Right lobe of liver (tissue), 6 donors: ENCODE data around the gene FADD. TPM values are rescaled to one million over a fixed set of nuclear protein-coding genes. Genes with fewer than 3 reads are reported as not detected.

Experiments used
- ATAC-seq, 4 donors: fragments of 200-7000 bp; cut with Tn5 transposase; one replicate each; pipeline ENCODE4 v1.9.1; 2020; ENCODE audit warnings: mild to moderate bottlenecking in 4 of 4, moderate library complexity in 4 of 4
- DNase-seq, 3 donors: peaks; one replicate each; pipeline ENCODE4 v3.0.0-alpha.2; 2020
- H3K27ac ChIP-seq, 3 donors: fragments of 200-600 bp; one replicate each; pipeline ENCODE4 v1.8.0; 2022
- H3K27me3 ChIP-seq, 2 donors: fragments of 200-600 bp; one replicate each; pipeline ENCODE4 v1.8.0; 2022
- H3K36me3 ChIP-seq, 4 donors: fragments of 200-600 bp; sonication (generic) in 1 of 4; one replicate each; pipeline versions ENCODE4 v1.5.1 to v1.8.0; 2017 to 2022; ENCODE audit warnings: control low read depth in 1 of 4
- H3K4me1 ChIP-seq, 4 donors: fragments of 200-600 bp; sonication (generic) in 1 of 4; one replicate each; pipeline versions ENCODE4 v1.5.1 to v1.8.0; 2017 to 2022; ENCODE audit warnings: control low read depth in 1 of 4
- H3K4me3 ChIP-seq, 3 donors: fragments of 200-600 bp; one replicate each; pipeline ENCODE4 v1.8.0; 2022
- H3K9me3 ChIP-seq, 4 donors: fragments of 200-600 bp; sonication (generic) in 1 of 4; one replicate each; pipeline versions ENCODE4 v1.5.1 to v1.8.0; 2017 to 2022; ENCODE audit warnings: control low read depth in 1 of 4
- POLR2A ChIP-seq: fragments of 450-650 bp; IDR thresholded peaks from one replicate; pipeline ENCODE4 v1.6.1; 2017; ENCODE audit warnings: antibody characterized with exemption, mild to moderate bottlenecking
- WGBS: methylation state at CpG from one replicate; pipeline ENCODE4 v1.1.6; 2018; ENCODE audit warnings: low coverage, low lambda C conversion rate; ENCODE audit not compliant: insufficient coverage; ENCODE audit errors: missing lambda C conversion rate; 5-methylcytosine and 5-hydroxymethylcytosine counted together
- intact Hi-C, 2 donors: fragments of 100-400 bp; cut with DNase I; formaldehyde crosslinking; loops; one replicate each; pipeline versions ENCODE4 v1.11.2 to v1.14.1; 2022
- total RNA-seq, 6 experiments: library from RNA; depleted of rRNA in 2 of 6; stranded (reverse); fragments of >200 nt in 2 of 6; fragmentation: NEBNext Ultra II Directional in 3 of 6; extraction: Animal tissue kit (Norgen Biotek cat#: 25700) in 3 of 6; gene quantifications; one replicate each; pipeline versions ENCODE4 v1.1.0 to v1.2.4, GENCODE V29; 2016 to 2023
- TF ChIP-seq, protein P1 (sequence below), 4 donors: fragments of 200-600 bp in 3 of 4; fragments of 450-650 bp in 1 of 4; IDR thresholded peaks; one replicate each; pipeline versions ENCODE4 v1.5.1 to v1.8.0; 2016 to 2022; ENCODE audit warnings: antibody characterized with exemption in 4 of 4, mild to moderate bottlenecking in 2 of 4
- donor health status: DM: no; HTN: yes; CAD: no.
- donor health status: DM: no; HTN: no; CAD: no.
- donor health status: DM: no; HTN: no; CAD: no.
- donor health status: DM: no; HTN: yes; CAD: no.
- donor health status: DM: no; HTN: yes; CAD: no.

The FADD gene
- total RNA-seq, 6 experiments from 2014 or later = 8.8 to 17.5 (median 10.6) TPM

DNA sequence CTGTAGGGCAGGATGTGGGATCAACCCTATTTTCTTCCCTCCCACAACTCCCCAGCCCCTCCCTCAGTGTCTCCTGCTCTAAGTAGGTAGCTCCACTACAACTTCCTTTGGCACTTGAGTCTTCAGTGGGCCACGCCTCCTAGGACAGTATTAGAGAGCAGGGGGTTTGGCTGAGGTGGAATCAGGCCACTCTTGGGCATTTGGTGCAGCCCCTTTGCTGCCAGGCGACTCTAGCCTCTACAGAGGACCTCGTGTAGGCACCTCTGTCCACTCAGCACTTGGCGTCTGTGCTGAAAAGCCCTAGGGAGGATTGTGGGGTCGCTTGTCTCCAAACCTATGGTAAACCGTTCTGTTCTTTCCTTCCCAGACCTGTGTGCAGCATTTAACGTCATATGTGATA is 2.7 kb downstream of the FADD start:
- DNase-seq = peak in 1 of 3 donors; percentile 39
- intact Hi-C loops = no loop called here
- 86% methylated on average over 2 of the region's 7 CpGs for WGBS
- no peak overlapping the region for H3K4me3 ChIP-seq
- H3K9me3 ChIP-seq = no peaks in the 10 kb centered on the region
- no peaks in the 10 kb centered on the region for H3K27me3 ChIP-seq
- no peak for ATAC-seq
- no peak overlapping the region for H3K27ac ChIP-seq
- peaks cover 0 to 13% (median 4%) of the 10 kb centered on the region in 4 donors for H3K4me1 ChIP-seq
- peaks cover 0 to 14% (median 9%) of the 10 kb centered on the region in 4 donors for H3K36me3 ChIP-seq
- no peak for TF ChIP-seq POLR2A
- TF ChIP-seq, protein P1, sequence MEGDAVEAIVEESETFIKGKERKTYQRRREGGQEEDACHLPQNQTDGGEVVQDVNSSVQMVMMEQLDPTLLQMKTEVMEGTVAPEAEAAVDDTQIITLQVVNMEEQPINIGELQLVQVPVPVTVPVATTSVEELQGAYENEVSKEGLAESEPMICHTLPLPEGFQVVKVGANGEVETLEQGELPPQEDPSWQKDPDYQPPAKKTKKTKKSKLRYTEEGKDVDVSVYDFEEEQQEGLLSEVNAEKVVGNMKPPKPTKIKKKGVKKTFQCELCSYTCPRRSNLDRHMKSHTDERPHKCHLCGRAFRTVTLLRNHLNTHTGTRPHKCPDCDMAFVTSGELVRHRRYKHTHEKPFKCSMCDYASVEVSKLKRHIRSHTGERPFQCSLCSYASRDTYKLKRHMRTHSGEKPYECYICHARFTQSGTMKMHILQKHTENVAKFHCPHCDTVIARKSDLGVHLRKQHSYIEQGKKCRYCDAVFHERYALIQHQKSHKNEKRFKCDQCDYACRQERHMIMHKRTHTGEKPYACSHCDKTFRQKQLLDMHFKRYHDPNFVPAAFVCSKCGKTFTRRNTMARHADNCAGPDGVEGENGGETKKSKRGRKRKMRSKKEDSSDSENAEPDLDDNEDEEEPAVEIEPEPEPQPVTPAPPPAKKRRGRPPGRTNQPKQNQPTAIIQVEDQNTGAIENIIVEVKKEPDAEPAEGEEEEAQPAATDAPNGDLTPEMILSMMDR (IDR thresholded peaks at IDR 0.05) = no peak

DNA sequence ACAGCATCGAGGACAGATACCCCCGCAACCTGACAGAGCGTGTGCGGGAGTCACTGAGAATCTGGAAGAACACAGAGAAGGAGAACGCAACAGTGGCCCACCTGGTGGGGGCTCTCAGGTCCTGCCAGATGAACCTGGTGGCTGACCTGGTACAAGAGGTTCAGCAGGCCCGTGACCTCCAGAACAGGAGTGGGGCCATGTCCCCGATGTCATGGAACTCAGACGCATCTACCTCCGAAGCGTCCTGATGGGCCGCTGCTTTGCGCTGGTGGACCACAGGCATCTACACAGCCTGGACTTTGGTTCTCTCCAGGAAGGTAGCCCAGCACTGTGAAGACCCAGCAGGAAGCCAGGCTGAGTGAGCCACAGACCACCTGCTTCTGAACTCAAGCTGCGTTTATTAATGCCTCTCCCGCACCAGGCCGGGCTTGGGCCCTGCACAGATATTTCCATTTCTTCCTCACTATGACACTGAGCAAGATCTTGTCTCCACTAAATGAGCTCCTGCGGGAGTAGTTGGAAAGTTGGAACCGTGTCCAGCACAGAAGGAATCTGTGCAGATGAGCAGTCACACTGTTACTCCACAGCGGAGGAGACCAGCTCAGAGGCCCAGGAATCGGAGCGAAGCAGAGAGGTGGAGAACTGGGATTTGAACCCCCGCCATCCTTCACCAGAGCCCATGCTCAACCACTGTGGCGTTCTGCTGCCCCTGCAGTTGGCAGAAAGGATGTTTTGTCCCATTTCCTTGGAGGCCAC is 3.3 kb downstream of the FADD start:
- Histone ChIP-seq H3K27me3 (no peaks in the 10 kb centered on the region), H3K4me3 (no peak overlapping the region), H3K27ac (no peak overlapping the region), H3K4me1 (peaks cover 0 to 13% (median 4%) of the 10 kb centered on the region in 4 donors), H3K9me3 (no peaks in the 10 kb centered on the region), H3K36me3 (peaks cover 0 to 14% (median 9%) of the 10 kb centered on the region in 4 donors)
- TF ChIP-seq, protein P1 (IDR thresholded peaks at IDR 0.05) = no peak
- TF ChIP-seq POLR2A = no peak
- 97% methylated on average over 8 of the region's 22 CpGs for WGBS
- intact Hi-C loops = no loop called here
- peak in 1 of 3 donors; percentile 34 for DNase-seq
- no peak for ATAC-seq

DNA sequence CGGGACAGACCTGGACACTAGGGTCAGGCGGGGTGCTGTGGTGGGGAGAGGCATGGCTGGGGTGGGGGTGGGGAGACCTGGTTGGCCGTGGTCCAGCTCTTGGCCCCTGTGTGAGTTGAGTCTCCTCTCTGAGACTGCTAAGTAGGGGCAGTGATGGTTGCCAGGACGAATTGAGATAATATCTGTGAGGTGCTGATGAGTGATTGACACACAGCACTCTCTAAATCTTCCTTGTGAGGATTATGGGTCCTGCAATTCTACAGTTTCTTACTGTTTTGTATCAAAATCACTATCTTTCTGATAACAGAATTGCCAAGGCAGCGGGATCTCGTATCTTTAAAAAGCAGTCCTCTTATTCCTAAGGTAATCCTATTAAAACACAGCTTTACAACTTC is 3.9 kb downstream of the FADD start:
- DNase-seq (no peak), ATAC-seq (no peak)
- Histone ChIP-seq H3K36me3 (peaks cover 0 to 14% (median 9%) of the 10 kb centered on the region in 4 donors), H3K4me3 (no peak overlapping the region), H3K9me3 (no peaks in the 10 kb centered on the region), H3K27me3 (no peaks in the 10 kb centered on the region), H3K4me1 (peaks cover 0 to 13% (median 4%) of the 10 kb centered on the region in 4 donors), H3K27ac (no peak overlapping the region)
- intact Hi-C loops = no loop called here
- TF ChIP-seq, protein P1 (IDR thresholded peaks at IDR 0.05) = no peak
- TF ChIP-seq POLR2A = no peak
- WGBS = 64% methylated on average over 4 of the region's 6 CpGs

DNA sequence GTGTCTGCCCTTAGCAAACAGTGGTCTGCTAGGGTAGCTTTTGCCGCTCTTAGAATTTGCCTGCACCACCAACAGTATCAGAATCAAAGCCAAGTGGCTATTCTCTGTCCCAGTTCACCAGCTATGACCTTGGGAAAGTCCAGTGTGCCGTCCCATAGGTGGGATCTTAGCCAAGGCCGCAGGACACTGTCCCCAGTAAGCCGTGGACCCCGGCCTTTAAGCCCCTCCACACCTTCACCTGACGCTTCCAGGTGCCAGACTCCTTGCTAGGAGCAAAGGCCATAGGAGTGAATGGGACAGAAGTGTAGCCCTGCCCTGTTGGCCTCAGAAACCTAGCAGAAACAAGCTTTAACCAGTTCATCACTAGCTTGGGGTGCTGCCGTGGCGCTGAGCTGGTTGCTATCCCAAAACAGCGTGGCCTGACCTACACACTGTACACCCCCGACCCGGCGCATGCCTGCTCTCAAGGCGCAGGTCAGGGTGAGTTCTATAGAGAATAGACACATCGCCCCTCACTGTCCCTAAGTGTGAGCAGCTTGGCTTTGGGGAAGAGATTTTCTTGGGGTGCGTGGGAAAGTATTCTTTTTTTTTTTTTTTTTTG is 4.5 kb downstream of the FADD start:
- H3K27ac ChIP-seq = no peak overlapping the region
- TF ChIP-seq POLR2A = no peak
- TF ChIP-seq, protein P1 (IDR thresholded peaks at IDR 0.05) = no peak
- no peaks in the 10 kb centered on the region for H3K27me3 ChIP-seq
- H3K36me3 ChIP-seq = peaks cover 0 to 14% (median 9%) of the 10 kb centered on the region in 4 donors
- 65% methylated on average over 12 of the region's 15 CpGs for WGBS
- no peak overlapping the region for H3K4me3 ChIP-seq
- peak in 1 of 3 donors; percentile 43 for DNase-seq
- intact Hi-C loops = no loop called here
- ATAC-seq = no peak
- no peaks in the 10 kb centered on the region for H3K9me3 ChIP-seq
- H3K4me1 ChIP-seq = peaks cover 0 to 13% (median 4%) of the 10 kb centered on the region in 4 donors
